Neural progenitor cell (in vitro differentiated cells): ENCODE measurements around the gene CEP164. TPM values are rescaled to one million over a fixed set of nuclear protein-coding genes. Genes with fewer than 3 reads are reported as not detected.

ENCODE experiments used
- DNase-seq: peaks from one replicate; pipeline ENCODE4 v3.0.0-alpha.2; 2016; ENCODE audit warnings: low spot score
- H2AFZ ChIP-seq: fragments of 200-600 bp; sonication (generic); replicated peaks from 2 replicates; pipeline ENCODE4 v1.6.1; 2016; ENCODE audit warnings: antibody characterized with exemption
- H3F3A ChIP-seq: fragments of 200-600 bp; sonication (generic); 2 replicates; pipeline ENCODE4 v1.6.1; 2016; ENCODE audit warnings: antibody characterized with exemption, low read depth
- H3K27ac ChIP-seq: fragments of 200-600 bp; sonication (generic); 2 replicates; pipeline ENCODE4 v1.5.1; 2016; ENCODE audit warnings: mild to moderate bottlenecking
- H3K27me3 ChIP-seq: fragments of 200-600 bp; sonication (generic); 2 replicates; pipeline ENCODE4 v1.6.1; 2016; ENCODE audit warnings: mild to moderate bottlenecking, moderate library complexity
- H3K36me3 ChIP-seq: fragments of 200-600 bp; sonication (generic); 2 replicates; pipeline ENCODE4 v1.5.1; 2016
- H3K4me1 ChIP-seq: fragments of 200-600 bp; sonication (generic); 2 replicates; pipeline ENCODE4 v1.6.1; 2016; ENCODE audit warnings: mixed run types
- H3K4me2 ChIP-seq: fragments of 200-600 bp; sonication (generic); 2 replicates; pipeline ENCODE4 v1.6.1; 2016
- H3K4me3 ChIP-seq: fragments of 200-600 bp; sonication (generic); 2 replicates; pipeline ENCODE4 v1.5.1; 2016
- H3K79me2 ChIP-seq: fragments of 200-600 bp; sonication (generic); 2 replicates; pipeline ENCODE4 v1.6.1; 2016; ENCODE audit warnings: low read depth
- H3K9ac ChIP-seq: fragments of 200-600 bp; sonication (generic); 2 replicates; pipeline ENCODE4 v1.6.1; 2016
- H3K9me3 ChIP-seq: fragments of 200-600 bp; sonication (generic); 2 replicates; pipeline ENCODE4 v1.5.1; 2016; ENCODE audit warnings: low read depth
- H4K20me1 ChIP-seq: fragments of 200-600 bp; sonication (generic); 2 replicates; pipeline ENCODE4 v1.6.1; 2016; ENCODE audit warnings: low read depth
- H3K27ac Mint-ChIP-seq: 3 replicates; pipeline ENCODE4 v1.8.0; 2021; ENCODE audit warnings: mixed read lengths
- H3K27me3 Mint-ChIP-seq: 2 replicates; pipeline ENCODE4 v1.8.0; 2022; ENCODE audit warnings: low read depth, mild to moderate bottlenecking, inconsistent platforms, moderate library complexity, mixed read lengths; ENCODE audit not compliant: insufficient read depth
- H3K36me3 Mint-ChIP-seq: 3 replicates; pipeline ENCODE4 v1.8.0; 2021; ENCODE audit warnings: mixed read lengths
- H3K4me1 Mint-ChIP-seq: 3 replicates; pipeline ENCODE4 v1.8.0; 2021; ENCODE audit warnings: mixed read lengths
- H3K4me3 Mint-ChIP-seq: 3 replicates; pipeline ENCODE4 v1.8.0; 2021; ENCODE audit warnings: mild to moderate bottlenecking, moderate library complexity, mixed read lengths
- H3K9me3 Mint-ChIP-seq: 3 replicates; pipeline ENCODE4 v1.8.0; 2020; ENCODE audit warnings: mixed read lengths
- CTCF ChIP-seq: fragments of 200-600 bp; sonication (generic); IDR thresholded peaks from 2 replicates; pipeline ENCODE4 v1.5.1; 2017; ENCODE audit warnings: antibody characterized with exemption, mild to moderate bottlenecking
- EZH2 ChIP-seq: fragments of 200-600 bp; sonication (generic); IDR thresholded peaks from 2 replicates; pipeline ENCODE4 v1.6.1; 2017; ENCODE audit warnings: antibody characterized with exemption, mild to moderate bottlenecking, moderate library complexity
- EZH2phosphoT487 ChIP-seq: fragments of 200-600 bp; sonication (generic); IDR thresholded peaks from 2 replicates; pipeline ENCODE4 v1.6.1; 2017; ENCODE audit warnings: antibody characterized with exemption
- total RNA-seq: library from RNA; depleted of rRNA; stranded (reverse); fragments of >200 nt; gene quantifications from 2 replicates; pipeline ENCODE4 v1.2.3, GENCODE V29; 2015; ENCODE audit warnings: low replicate concordance

Gene CEP164
- total RNA-seq, 1 donor from 2014 or later = 24.2 TPM

DNA sequence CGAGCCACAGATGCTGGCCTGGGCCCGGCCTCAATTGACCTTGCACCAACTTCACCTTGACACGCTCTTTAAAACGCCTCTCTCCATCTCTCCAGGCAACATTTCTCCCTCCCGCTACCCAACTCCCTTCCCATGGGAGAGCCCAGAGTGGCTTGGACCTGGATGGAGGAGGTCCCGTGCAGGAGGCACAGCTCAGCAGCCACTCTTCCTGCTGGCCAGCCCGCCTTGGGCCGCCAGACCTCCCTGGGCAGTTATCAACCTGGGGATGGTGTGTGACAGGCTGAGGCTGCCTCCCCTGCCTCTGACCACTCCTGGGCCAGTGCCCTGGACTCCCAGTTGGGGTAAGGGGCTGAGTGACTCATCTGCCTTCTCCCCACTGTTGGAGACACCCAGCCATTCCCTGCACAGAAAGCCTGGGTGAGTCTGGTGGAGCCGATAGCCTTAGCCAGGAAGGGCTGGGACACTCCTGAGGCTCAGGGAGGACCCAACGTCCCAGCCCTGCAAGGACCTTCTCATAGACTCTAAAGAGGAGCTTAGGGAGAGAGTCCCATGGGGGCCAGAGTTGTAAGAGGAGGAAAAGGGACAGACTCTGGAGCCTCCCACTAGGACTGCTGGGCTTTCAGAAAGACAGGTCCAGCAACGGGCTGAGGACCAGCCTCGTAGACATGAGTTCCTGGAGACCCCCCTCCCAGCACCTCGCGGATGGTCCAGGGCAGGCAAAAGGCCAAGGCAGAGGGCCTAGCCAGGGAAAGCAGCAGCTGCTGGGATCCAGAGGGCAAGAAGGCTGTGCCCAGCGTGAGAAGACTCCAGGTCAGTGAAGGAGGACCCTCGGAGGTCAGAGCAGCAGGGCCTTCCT is 131.7 kb downstream of the CEP164 start:
- DNase-seq = no peak
- Histone ChIP-seq H3K27me3 (no peaks in the 10 kb centered on the region), H3K4me1 (no peaks in the 10 kb centered on the region), H3K4me2 (no peak overlapping the region), H3F3A (no peaks in the 10 kb centered on the region), H3K4me3 (no peak overlapping the region), H3K79me2 (no peaks in the 10 kb centered on the region), H3K27ac (no peak overlapping the region), H3K9me3 (no peaks in the 10 kb centered on the region), H4K20me1 (no peaks in the 10 kb centered on the region), H3K9ac (no peak overlapping the region), H2AFZ (no peak overlapping the region), H3K36me3 (no peaks in the 10 kb centered on the region)
- Mint-ChIP-seq H3K27me3 (peaks cover 11% of the 10 kb centered on the region), H3K4me1 (peaks cover 13% of the 10 kb centered on the region), H3K27ac (peak overlapping the region; percentile 33), H3K36me3 (no peaks in the 10 kb centered on the region), H3K4me3 (no peak overlapping the region), H3K9me3 (peaks cover 10% of the 10 kb centered on the region)
- no peak for TF ChIP-seq CTCF
- TF ChIP-seq EZH2 = no peak
- no peak for TF ChIP-seq EZH2phosphoT487

DNA sequence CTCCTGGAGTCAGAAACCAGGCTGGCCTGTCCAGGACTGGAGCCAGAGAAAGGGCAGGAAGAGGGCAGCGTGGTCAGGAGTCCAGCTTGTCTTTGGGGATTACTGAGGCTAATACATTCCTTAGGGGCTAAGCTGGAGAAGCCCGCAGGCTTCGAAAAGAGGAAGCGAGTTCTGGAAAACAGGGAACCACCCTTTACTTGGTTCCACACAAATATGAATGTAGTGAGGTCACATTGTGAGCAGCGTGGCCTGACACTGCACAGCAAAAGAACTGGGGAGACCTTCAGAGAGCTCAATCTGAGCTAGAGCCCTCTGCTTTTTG is 132.3 kb downstream of the CEP164 start:
- no peak overlapping the region for H3K9ac ChIP-seq
- H3F3A ChIP-seq = no peaks in the 10 kb centered on the region
- Mint-ChIP-seq H3K4me3 (no peak overlapping the region), H3K36me3 (no peaks in the 10 kb centered on the region), H3K27ac (peak overlapping the region; percentile 33), H3K9me3 (peaks cover 4% of the 10 kb centered on the region), H3K4me1 (peaks cover 14% of the 10 kb centered on the region), H3K27me3 (peaks cover 11% of the 10 kb centered on the region)
- H3K36me3 ChIP-seq = no peaks in the 10 kb centered on the region
- H3K4me3 ChIP-seq = no peak overlapping the region
- no peak overlapping the region for H3K4me2 ChIP-seq
- no peak overlapping the region for H3K27ac ChIP-seq
- peak; percentile 31 for DNase-seq
- no peak for TF ChIP-seq CTCF
- no peak for TF ChIP-seq EZH2phosphoT487
- TF ChIP-seq EZH2 = no peak
- no peaks in the 10 kb centered on the region for H3K27me3 ChIP-seq
- H3K79me2 ChIP-seq = no peaks in the 10 kb centered on the region
- H3K9me3 ChIP-seq = no peaks in the 10 kb centered on the region
- H3K4me1 ChIP-seq = no peaks in the 10 kb centered on the region
- no peak overlapping the region for H2AFZ ChIP-seq
- no peaks in the 10 kb centered on the region for H4K20me1 ChIP-seq

DNA sequence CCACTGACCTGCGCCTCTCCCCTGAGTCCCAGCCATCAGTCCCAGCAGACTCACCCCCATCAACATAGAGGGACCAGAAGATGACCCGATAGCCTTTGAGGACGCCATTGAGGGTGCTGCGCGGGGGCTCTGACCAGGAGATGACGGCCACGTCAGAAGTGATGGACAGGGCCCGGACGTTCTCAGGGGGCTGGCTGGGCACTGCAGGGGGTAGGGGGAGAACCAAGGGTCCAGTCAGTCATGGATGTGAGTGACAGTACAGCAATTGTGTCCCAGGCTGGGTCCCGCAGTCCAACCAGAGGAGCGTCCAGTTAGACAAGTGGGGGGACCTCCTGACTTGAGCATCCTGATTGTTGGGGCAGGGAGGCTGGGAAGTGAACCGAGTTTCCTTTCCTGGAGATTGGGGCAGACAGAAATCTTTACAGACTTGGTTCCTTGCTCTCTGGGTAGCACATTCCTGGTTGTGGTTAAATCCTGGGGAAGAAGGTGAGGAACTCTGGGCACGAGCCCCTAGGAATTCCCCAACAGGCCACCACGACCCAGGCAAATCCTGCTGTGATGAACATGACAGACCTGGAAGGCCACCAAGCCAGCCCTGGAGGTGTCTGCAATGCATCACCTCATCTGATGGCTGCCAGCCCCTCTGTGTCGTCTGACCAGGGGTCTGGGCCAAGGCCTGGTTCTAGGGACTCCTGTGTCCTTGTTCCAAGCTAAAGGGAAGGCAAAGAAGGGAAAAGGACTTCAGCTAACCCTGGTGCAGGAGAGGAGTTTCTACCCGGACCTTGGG is 133.9 kb downstream of the CEP164 start:
- DNase-seq = no peak
- no peaks in the 10 kb centered on the region for H3K4me1 ChIP-seq
- no peaks in the 10 kb centered on the region for H3K36me3 Mint-ChIP-seq
- H3K4me2 ChIP-seq = no peak overlapping the region
- H3K9me3 ChIP-seq = no peaks in the 10 kb centered on the region
- H3F3A ChIP-seq = no peaks in the 10 kb centered on the region
- H3K9ac ChIP-seq = no peak overlapping the region
- no peak overlapping the region for H2AFZ ChIP-seq
- H3K4me3 ChIP-seq = no peak overlapping the region
- H3K4me1 Mint-ChIP-seq = peaks cover 14% of the 10 kb centered on the region
- no peaks in the 10 kb centered on the region for H3K9me3 Mint-ChIP-seq
- no peak overlapping the region for H3K4me3 Mint-ChIP-seq
- H3K27ac Mint-ChIP-seq = no peak overlapping the region
- H4K20me1 ChIP-seq = no peaks in the 10 kb centered on the region
- H3K27me3 Mint-ChIP-seq = peaks cover 11% of the 10 kb centered on the region
- no peaks in the 10 kb centered on the region for H3K79me2 ChIP-seq
- no peaks in the 10 kb centered on the region for H3K36me3 ChIP-seq
- H3K27me3 ChIP-seq = no peaks in the 10 kb centered on the region
- no peak overlapping the region for H3K27ac ChIP-seq
- TF ChIP-seq EZH2phosphoT487 (no peak), EZH2 (no peak), CTCF (no peak)
